ENCODE results near the gene CREB5. TPM values are rescaled to one million over a fixed set of nuclear protein-coding genes. Genes with fewer than 3 reads are reported as not detected.

The CREB5 gene
- total RNA-seq, 1 experiment from 2014 or later = 5.2 TPM

DNA sequence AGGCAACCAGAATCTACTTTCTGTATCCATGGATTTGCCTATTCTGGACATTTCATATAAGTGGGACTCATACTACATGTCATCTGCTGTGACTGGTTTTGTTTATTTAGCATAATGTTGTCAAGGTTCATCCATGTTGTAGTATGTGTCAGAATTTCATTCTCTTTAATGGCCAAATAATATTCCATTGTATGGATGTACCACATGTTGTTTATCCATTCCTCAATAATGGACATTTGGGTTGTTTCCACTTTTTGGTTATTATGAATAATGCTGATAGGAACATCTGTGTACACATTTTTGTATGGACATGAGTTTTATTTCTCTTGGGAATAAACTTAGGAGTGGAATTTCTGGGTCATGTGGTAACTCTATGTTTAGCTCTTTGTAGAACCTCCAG lies 133.7 kb downstream of the CREB5 start:
- no peaks in the 10 kb centered on the region for H3K36me3 ChIP-seq (ENCODE audit: low read depth, low read length)
- DNase-seq (no peak), ATAC-seq (no peak)
- H3K4me1 ChIP-seq (ENCODE audit: insufficient read depth, low read length) = peaks cover 5% of the 10 kb centered on the region
- no peak overlapping the region for H2AFZ ChIP-seq (ENCODE audit: low read length)
- no peaks in the 10 kb centered on the region for H4K20me1 ChIP-seq (ENCODE audit: low read length)
- no peak overlapping the region for H3K4me2 ChIP-seq (ENCODE audit: low read length)
- intact Hi-C loops (cut with micrococcal nuclease) = no loop called here
- no peak overlapping the region for H3K9ac ChIP-seq (ENCODE audit: low read length)
- H3F3A ChIP-seq (ENCODE audit: low read length, unreplicated experiment) = no peaks in the 10 kb centered on the region
- ChIA-PET POLR2A (ENCODE audit: unreplicated experiment) (no interaction called here), CTCF (no interaction called here)
- no TSS peak for BruUV-seq (replicated peaks)
- no peak overlapping the region for H3K27ac ChIP-seq (ENCODE audit: low read length)
- H3K79me2 ChIP-seq (ENCODE audit: low read length) = no peaks in the 10 kb centered on the region
- H3K9me3 ChIP-seq (ENCODE audit: low read length) = no peaks in the 10 kb centered on the region
- TF ChIP-seq CTCF (conservative IDR thresholded peaks at IDR 0.05; ENCODE audit: low read depth, low read length) (no peak), EZH2 (IDR thresholded peaks at IDR 0.05; ENCODE audit: low read length, unreplicated experiment) (no peak), EZH2phosphoT487 (IDR thresholded peaks at IDR 0.05; ENCODE audit: borderline replicate concordance, low read length) (no peak)
- H3K27me3 ChIP-seq (ENCODE audit: low read length) = peaks cover 22% of the 10 kb centered on the region; the same call in 1 of the 2 replicates
- H3K4me3 ChIP-seq (ENCODE audit: low read length) = no peak overlapping the region
- H3K9me2 ChIP-seq (replicated peaks; ENCODE audit: low read length) = no peaks in the 10 kb centered on the region

- ChIA-PET POLR2A (ENCODE audit: unreplicated experiment) (no interaction called here), CTCF (no interaction called here)
- peaks cover under 1% of the 10 kb centered on the region for H3K4me1 ChIP-seq (ENCODE audit: insufficient read depth, low read length)
- TF ChIP-seq EZH2phosphoT487 (IDR thresholded peaks at IDR 0.05; ENCODE audit: borderline replicate concordance, low read length) (no peak), EZH2 (IDR thresholded peaks at IDR 0.05; ENCODE audit: low read length, unreplicated experiment) (no peak), CTCF (conservative IDR thresholded peaks at IDR 0.05; ENCODE audit: low read depth, low read length) (no peak)
- no peak overlapping the region for H3K9ac ChIP-seq (ENCODE audit: low read length)
- BruUV-seq (replicated peaks) = no TSS peak
- no peak for ATAC-seq
- no peaks in the 10 kb centered on the region for H3F3A ChIP-seq (ENCODE audit: low read length, unreplicated experiment)
- H3K36me3 ChIP-seq (ENCODE audit: low read depth, low read length) = no peaks in the 10 kb centered on the region
- intact Hi-C loops (cut with micrococcal nuclease) = no loop called here
- no peak for DNase-seq
- no peak overlapping the region for H3K4me2 ChIP-seq (ENCODE audit: low read length)
- H3K27ac ChIP-seq (ENCODE audit: low read length) = no peak overlapping the region
- H3K4me3 ChIP-seq (ENCODE audit: low read length) = no peak overlapping the region
- no peaks in the 10 kb centered on the region for H3K9me2 ChIP-seq (replicated peaks; ENCODE audit: low read length)
- peaks cover 22% of the 10 kb centered on the region; the same call in 1 of the 2 replicates for H3K27me3 ChIP-seq (ENCODE audit: low read length)
- no peaks in the 10 kb centered on the region for H4K20me1 ChIP-seq (ENCODE audit: low read length)
- H3K9me3 ChIP-seq (ENCODE audit: low read length) = no peaks in the 10 kb centered on the region
- H2AFZ ChIP-seq (ENCODE audit: low read length) = no peak overlapping the region
- H3K79me2 ChIP-seq (ENCODE audit: low read length) = no peaks in the 10 kb centered on the region
These were observed 134.8 kb downstream of the CREB5 start for GRCh38 chr7:28547115-28547514.

DNA sequence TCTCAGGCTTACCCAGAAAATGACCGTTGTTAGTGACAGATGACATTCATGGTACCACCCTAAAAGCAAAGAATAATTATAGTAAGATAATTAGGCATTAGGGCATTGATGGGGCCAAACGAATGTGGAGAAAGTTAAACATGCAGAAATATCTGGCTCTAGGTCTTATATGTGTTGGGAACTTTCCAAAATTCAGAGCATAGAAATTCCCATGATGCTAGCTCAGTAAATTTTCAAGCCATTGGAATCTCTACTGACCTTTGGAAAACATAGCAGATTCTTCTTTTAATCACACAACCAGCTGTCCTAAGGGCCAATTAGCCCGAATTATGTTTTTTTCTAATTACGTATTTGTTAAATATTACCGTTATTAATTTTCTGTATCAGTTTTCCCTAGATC lies 136.1 kb downstream of the CREB5 start:
- Histone ChIP-seq H2AFZ (ENCODE audit: low read length) (no peak overlapping the region), H3K9me3 (ENCODE audit: low read length) (no peaks in the 10 kb centered on the region), H3K27ac (ENCODE audit: low read length) (no peak overlapping the region), H3K9me2 (replicated peaks; ENCODE audit: low read length) (no peaks in the 10 kb centered on the region), H3K9ac (ENCODE audit: low read length) (no peak overlapping the region), H3K79me2 (ENCODE audit: low read length) (no peaks in the 10 kb centered on the region), H3F3A (ENCODE audit: low read length, unreplicated experiment) (no peaks in the 10 kb centered on the region), H3K4me1 (ENCODE audit: insufficient read depth, low read length) (no peaks in the 10 kb centered on the region), H3K27me3 (ENCODE audit: low read length) (peaks cover 22% of the 10 kb centered on the region; the same call in 1 of the 2 replicates), H4K20me1 (ENCODE audit: low read length) (no peaks in the 10 kb centered on the region), H3K4me3 (ENCODE audit: low read length) (no peak overlapping the region), H3K36me3 (ENCODE audit: low read depth, low read length) (no peaks in the 10 kb centered on the region), H3K4me2 (ENCODE audit: low read length) (no peak overlapping the region)
- POLR2A ChIA-PET (ENCODE audit: unreplicated experiment) = no interaction called here
- CTCF ChIA-PET = no interaction called here
- no TSS peak for BruUV-seq (replicated peaks)
- no peak for DNase-seq
- ATAC-seq = no peak
- TF ChIP-seq CTCF (conservative IDR thresholded peaks at IDR 0.05; ENCODE audit: low read depth, low read length) (no peak), EZH2phosphoT487 (IDR thresholded peaks at IDR 0.05; ENCODE audit: borderline replicate concordance, low read length) (no peak), EZH2 (IDR thresholded peaks at IDR 0.05; ENCODE audit: low read length, unreplicated experiment) (no peak)
- intact Hi-C loops (cut with micrococcal nuclease) = no loop called here

Measured in PC-3 (cell line).